Hematopoietic multipotent progenitor cell treated with erythropoietin and hydrocortisone succinate and interleukin-3 and kit ligand, for 17 days (in vitro differentiated cells): ENCODE results near the gene TMEM204.

Source experiments
- DNase-seq: peaks from one replicate; pipeline ENCODE4 v3.0.0-alpha.2; 2015; ENCODE audit warnings: low spot score

Gene TMEM204

DNA sequence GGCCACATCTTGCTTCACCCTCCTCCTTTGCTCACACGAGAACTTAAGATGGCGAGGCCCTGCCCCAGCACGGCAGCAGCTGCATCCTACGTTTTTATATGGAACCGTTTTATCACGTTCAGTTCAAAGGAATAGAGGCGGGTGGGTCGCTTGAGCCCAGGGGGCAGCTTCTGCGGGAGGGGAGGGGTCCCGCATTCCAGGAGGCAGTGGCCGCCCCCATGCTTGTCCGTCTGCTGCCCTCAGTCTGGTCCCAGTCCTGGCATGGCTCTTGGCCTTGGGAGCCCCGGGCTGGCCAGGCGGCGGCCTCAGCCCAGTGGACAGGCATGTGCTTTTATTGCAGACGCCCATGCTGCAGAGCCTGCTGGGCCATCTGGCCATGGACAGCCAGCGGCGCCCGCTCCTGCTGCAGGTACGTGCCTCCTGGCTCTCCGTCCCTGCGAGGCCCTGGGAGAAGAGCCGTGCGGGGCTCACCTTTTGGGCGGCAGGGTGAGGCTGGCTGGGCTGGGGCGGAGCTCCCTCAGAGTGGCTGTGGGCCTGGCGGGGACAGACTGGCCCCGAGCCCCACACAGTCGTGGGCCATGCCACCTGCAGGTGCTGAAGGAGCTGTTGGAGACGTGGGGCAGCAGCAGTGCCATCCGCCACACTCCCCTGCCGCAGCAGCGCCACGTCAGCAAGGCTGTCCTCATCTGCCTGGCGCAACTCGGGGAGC lies 33.6 kb upstream of the TMEM204 start:
- no peak for DNase-seq

DNA sequence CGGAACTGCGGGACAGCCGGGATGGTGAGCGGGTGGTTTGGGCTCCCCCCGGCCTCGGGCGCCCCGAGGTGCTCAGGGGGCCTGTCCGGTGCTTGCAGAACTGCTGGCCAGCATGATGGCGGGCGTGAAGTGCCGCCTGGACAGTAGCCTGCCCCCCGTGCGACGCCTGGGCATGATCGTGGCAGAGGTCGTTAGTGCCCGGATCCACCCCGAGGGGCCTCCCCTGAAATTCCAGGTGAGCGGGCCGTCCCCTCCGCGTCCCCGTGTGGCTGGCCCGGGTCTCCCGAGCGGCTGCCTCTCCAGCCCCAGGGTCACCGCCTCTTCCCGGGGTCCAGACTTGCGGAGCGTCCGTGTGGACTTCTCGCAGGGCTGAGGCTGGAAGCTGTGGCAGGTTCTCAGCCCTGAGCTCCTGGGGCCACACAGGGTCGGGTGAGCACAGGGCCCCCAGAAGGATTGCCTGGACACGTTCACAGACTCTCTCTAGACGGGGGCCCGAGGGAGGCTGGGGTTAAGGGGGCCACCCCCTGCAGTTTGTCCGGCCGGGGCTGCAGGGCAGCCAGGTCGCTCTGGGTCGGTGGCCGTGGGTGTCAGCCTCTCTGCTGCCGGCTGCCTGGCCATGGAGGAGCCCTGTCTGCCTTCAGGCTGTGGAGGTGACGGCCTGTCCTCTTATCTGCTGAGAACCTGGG lies 32.9 kb upstream of the TMEM204 start:
- no peak for DNase-seq

DNA sequence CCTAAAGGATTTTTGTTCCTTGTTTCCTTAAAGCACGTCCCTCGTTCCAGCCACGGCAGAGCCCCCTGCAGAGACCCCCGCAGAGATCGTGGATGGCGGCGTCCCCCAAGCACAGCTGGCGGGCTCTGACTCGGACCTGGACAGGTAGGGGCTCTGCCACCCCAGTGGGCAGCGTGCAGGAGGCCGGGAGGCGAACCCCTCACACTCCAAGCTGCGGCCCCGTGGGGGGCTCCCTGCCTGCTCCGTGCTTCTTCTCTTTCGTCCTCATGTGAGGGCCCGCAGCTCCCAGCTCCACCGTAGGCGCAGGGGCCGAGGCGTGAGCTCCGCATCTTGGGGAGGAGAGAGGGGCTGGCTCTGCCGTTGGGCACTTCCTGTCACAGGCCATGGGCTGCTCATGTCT lies 31.8 kb upstream of the TMEM204 start:
- no peak for DNase-seq

DNA sequence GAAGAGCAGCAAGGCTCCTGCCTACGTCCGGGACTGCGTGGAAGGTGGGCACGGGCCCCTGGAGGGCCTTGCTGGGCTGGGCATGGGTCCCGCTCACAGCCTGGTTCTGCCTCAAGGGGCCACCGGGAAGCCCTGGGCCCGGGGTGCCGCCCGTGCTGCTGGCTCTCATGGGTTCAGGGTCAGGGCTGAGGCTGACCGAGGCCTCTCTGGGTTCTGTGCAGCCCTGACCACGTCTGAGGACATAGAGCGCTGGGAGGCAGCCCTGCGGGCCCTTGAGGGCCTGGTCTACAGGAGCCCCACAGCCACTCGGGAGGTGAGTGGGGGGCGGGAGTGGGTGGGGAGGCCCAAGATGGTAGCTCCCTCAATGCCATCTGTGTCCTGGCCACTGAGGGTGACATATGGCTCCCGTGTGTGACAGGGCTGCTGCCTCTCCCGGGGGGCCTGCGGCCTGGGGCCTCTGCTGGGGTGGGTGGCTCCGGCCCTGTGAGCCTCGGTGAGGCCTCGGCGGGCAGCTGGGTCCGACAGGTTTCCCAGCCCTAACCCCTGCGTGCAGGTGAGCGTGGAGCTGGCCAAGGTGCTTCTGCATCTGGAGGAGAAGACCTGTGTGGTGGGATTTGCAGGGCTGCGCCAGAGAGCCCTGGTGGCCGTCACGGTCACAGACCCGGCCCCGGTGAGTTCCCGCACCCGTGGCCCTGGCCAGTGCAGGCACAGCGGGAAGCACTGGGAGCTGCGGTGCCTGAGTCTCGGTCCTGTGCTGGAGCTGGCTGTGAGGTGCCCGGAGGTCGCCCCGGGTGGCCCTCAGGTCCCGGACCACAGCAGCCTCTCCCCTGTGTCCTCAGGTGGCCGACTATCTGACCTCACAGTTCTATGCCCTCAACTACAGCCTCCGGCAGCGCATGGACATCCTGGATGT lies 31.1 kb upstream of the TMEM204 start:
- DNase-seq, result no peak

DNA sequence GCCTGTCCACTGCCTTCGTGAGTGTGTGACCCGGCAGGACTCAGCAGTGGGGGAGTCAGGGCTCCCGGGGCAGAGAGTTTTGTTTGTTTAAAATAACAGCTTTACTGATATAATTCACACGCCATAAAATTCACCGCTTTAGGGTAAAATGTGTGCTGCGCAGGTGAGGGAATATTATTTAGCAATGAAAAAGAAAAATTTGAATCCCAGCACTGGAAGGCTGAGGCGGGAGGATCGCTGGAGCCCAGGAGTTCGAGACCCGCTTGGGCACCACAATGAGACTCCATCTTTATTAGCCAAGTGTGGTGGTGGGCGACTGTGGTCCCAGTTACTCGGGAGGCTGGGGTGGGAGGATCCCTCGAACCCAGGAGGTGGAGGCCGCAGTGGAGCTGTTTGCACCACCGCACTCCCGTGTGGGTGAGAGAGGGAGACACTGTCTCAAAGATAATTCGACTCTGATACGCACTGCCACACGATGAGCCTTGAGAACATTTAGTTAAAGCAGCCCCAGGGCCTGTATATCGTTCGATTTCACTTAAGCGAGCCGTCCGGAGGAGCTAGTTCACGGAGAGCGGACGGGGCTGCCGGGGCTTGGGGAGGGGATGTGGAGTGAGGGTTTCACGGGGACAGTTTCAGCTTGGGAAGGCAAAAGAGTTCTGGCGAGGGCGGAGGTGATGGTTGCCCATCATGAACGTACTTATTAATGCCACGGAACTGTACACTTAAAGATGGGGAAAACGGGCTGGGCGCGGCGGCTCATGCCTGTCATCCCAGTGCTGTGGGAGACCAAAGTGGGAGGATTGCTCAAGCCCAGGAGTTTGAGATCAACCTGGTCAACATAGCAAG lies 30.1 kb upstream of the TMEM204 start:
- no peak for DNase-seq

DNA sequence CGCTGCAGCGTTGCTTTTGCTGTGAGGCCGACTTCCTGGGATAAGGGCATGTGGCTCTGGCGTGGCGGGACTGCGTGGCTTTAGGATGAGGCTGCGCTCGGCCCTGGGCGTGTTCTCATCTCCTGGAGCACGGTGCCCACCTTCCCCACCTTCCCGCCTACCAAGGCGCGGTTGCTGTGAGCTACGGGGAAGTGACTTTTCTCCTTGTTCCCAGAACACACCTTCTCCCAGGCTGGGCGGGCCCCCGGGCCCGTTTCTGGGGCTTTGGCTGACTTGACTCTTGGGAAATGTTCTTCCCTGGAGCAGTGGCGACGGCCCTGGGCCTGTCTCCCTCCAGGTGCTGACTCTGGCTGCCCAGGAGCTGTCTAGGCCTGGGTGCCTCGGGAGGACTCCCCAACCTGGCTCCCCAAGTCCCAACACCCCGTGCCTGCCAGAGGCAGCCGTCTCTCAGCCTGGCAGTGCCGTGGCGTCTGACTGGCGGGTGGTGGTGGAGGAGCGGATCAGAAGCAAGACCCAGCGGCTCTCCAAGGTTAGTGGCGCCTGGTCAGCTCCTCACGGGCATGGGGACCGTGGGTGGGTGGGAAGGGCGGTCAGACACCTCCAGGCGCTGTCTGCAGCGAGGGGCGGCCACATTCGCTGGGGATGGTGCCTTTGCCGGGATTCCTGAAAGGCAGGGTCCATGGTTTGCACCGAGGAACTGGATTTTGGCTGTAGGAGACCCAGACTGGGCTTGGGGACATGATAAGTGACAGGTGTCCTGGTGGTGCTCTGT lies 28.2 kb upstream of the TMEM204 start:
- no peak for DNase-seq

DNA sequence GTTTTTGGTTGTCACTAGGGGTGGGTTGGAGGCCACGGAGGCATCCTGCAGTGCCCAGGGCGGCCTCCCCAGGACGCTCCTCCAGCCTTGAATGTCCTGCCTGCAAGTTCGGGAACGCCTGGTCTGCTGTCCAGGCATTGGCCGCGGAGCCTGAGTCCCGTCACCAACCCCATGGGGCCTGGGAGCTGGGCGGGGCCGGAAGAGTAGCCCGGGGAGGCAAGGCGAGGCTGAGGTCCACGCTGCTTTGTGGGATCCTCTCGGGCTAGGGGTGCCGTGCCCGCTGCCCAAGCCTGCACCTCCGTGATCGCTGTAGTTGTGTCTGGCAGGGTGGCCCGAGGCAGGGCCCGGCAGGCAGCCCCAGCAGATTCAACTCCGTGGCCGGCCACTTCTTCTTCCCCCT lies 27.6 kb upstream of the TMEM204 start:
- DNase-seq, result no peak

DNA sequence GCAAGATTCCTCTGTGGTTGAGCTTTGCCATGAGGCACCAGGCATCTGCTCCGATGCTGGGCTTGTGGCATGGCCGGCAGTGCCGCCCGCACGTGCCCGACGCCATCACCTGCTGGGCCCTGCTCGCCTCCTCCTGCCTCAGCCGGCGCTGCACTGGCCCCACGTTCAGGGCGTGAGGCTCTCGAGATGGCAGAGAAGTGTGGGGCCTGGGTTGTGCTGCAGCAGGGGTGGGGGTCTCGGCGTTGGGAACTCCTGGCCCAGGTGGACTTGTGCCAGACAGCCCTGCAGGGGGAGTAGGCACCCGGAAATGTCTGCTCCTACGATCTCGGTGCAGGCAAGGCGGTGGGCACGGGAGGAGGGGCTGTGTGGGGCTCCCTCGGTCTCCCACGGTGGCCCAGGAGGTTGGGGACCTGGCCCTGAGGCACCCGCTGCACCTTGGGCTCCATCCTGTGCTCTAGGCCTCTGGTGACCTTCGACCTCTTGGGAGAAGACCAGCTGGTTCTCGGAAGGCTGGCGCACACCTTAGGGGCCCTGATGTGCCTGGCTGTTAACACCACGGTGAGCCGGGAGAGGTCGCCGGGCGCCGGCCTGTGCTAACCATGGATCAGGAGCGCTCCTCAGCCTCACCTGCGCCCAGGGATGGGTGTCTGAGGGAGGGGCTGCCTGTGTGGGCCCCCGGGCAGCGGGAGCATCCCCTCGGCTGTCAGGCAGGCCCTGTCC lies 26.8 kb upstream of the TMEM204 start:
- no peak for DNase-seq

DNA sequence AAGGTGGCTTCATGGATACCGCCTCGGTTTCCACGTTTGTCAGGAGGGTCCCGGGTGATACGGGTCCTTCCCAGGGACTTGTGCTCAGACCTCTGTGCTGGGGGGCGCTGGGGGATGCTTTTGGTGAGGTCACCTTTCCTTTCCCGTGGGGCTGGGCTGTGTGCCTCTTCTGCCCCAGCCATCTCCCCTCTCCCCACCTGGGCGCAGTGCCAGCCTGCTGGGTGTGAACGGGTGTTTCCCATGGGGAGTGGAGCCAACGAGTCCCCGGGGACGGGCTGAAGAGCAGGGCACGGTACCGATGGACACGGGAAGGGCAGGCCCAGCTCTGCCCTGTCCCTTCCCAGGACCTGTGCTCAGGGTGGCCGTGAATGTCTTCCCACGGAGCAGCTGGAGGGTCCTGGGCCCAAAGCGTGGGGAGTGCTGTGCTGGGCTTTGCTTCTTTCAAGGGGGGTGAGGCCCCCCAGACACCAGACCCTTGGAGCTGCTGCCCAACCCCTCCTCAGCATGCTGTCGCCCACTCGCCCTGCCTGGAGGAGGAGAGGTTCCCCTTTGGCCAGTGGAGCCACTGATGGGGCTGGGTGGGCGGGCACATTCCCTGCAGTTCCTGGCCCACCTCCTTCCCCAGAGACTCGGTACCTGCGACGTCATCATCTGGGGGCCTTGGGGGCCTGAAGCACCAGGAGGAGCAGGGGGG lies 24.8 kb upstream of the TMEM204 start:
- no peak for DNase-seq

DNA sequence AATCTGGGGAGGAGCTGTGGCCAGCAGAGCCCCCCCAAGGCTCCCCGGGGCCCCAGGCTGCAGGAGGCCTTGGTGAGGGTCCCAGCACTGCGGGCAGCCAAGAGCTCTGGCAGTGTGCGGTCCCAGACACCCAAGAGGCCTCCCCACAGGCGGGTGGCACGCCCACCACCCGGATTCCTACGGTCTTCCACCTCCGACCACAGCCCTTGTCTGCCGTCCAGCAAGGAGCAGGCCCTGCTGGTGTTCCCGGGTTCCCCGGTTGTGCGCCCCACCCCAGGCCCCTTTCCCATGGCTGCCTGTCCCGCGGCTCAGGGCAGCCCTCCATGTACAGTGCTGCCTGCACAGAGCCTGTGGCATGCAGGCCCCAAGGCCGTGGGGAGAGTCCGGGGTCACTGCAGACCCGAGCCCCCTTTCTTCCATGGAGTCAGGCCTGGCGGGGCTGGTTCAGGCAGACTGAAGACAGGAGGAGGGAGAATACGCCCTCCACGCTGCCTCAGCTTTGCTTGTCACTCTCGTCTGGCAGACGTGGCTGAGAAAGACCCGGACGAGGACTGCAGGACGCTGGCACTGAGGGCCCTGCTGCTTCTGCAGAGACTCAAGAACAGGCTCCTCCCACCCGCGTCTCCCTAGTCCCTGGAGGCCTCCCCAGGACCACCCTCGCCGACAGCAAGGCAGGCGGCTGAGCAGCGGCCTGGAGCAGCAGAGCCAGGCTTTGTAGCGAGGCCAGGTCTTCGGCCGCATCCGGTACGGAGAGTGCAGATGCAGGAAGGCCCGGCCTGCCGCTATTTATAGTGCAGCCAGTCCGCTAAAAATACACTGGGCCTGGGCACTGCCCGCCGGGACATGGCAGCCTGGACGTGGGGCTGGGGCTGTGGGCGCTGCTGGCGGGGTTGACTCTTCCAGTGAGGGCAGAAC lies 23.9 kb upstream of the TMEM204 start:
- no peak for DNase-seq

DNA sequence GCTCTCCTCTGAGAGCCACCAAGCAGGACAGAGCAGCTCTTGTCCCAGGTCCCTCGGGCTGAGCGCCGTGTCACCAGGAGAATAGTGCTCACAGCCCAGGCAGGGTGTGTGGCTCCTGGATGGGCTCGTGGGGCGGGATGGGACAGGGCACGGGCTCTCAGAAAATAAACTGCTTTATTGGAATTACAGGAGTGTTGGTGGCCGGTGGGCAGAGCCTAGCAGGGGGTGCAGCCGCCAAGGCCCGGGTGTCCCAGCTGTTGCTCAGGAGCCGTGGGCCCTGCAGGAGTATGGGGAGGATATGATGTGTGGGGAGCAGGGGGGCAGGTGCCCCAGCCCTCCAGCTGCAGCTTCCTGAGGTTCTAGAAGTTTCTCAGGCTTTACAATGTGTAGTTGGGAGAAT lies 23.2 kb upstream of the TMEM204 start:
- DNase-seq, result no peak

DNA sequence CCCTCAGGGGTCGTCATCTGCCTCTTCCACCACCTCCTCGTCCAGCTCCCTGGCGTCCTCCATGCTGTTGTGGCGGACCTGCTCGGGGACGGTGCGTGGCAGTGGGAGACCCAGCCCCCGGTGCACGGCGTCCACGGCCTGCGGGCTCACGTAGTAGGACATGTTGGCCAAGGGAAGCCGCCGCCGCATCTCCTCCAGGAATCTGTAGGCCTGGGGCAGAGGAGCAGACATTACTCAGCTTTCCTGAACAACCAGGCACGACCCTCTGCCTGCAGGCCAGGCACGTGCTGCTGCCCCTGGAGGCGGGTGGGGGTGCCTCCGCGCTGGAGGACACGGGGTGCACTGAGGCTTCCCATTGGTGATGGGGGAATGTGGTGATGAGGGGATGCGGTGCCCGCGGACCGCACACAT lies 22.5 kb upstream of the TMEM204 start:
- DNase-seq, result no peak

DNA sequence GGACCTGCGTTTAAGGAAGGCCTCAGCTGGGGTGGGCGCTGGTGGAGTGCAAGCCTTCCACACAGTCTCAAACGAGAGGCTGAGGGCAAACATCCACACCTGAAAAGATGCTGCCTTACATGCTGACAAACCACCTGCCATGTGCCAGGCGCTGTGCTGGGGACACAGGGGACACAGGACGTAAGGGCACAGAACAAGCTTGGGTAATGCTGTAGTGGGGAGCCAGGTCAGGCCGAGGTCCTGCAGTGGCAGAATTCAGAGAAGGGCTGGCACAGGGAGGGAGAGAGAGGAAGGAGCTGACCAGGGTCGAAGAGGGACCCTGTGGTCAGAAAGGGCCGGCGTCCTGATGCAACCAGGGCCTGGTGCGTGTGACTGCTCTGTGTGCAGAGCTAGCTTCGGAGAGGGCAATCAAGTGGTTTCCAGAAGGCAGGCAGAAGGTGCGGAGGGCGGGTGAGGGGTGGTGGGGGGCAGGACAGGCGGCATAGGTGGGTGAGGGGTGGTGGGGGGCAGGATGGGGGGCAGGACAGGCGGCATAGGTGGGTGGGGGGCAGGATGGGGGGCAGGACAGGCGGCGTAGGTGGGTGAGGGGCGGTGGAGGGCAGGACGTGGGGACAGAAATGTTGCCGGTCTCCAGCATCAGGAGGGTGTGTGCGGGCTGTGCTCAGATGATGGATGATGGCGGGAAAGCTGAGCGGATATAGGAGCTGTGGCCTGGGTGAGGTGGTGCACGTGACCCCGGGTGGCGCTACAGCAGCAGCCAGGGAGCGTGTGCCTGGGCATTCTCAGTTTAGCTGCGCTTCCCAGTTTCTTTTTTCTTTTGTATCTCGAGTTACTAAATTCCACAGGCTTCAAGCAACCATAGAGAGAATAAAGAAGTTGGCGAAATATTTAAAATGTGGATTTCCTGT lies 21.6 kb upstream of the TMEM204 start:
- no peak for DNase-seq

DNA sequence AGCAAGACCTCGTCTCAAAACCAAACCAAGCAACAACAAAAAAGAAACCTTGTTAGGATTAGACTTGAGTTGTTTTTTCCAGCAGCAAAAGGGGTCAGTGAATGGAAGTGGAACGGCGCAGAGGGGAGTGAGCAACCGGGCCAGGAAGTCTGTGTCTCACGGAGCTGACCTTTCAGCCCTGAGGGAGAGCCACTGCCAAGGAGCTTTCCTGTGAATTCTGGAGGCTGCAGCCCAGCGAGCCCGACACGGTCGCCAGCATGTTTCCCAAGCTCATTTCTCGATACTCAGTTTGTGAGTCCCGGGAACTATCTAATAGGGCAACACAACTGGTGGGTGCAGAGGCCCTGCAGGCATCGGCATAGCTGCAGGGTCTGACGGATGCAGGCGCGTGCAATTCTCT lies 20.7 kb upstream of the TMEM204 start:
- no peak for DNase-seq

DNA sequence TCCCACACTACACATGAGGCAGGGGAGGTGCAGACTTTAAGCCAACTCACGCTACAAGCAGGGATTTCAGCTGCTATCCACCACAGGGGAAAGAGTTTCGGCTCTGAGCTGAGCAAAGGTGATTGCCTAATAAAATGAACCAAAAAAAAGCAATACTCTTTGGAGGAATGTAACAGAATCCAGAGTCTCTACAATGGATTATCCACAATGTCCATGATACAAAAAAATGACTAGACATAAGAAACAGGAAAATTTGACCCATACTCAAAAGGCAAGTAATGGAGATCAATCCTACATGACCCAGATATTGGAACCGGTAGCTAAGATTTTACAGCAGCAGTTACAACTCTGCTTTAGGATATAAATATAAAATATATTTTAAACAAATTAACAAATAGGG lies 19.0 kb upstream of the TMEM204 start:
- no peak for DNase-seq

DNA sequence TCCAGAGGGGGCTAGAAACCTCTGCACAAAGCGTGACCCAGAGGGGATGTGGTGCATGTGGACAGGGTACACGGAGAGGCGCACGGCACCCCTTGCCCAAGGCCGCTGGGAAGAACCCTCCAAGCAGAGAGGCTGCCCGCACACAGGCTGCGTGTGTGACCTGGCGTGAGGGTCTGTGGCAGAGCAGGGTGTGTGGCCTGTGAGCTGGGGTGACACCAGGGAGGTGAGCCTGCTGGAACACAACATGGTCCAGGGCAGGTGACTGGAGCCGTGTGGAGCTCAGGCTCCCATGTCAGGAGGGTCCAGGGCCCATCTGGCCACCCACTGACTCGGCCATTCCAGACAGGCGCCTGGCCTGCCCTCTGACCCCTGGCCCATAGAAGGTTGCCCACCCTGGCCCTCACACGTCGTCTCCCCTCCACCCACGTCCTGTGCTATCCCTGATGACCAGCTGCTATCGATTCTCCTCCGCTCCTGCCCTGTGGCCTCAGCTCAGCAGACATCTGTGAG lies 14.8 kb upstream of the TMEM204 start:
- no peak for DNase-seq

DNA sequence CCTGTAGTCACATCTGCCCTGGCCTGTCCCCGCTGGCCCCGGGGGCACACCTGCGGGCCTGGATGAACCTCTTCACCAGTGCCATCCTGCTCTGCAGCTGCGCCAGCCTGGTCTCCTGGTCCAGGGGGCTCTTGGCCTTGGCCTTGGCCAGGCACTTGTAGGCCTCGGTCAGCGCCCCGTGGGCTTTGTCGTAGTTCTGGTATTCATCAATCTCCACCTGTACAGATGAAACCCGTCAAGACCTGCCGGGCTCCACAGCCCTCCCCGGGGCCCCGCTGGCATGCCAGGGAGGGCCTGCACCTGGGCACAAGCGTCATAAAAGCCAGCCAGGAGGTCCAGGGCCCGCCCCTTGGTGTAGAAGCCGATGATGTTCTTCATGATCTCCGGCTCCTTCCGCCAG lies 13.6 kb upstream of the TMEM204 start:
- DNase-seq, result no peak

DNA sequence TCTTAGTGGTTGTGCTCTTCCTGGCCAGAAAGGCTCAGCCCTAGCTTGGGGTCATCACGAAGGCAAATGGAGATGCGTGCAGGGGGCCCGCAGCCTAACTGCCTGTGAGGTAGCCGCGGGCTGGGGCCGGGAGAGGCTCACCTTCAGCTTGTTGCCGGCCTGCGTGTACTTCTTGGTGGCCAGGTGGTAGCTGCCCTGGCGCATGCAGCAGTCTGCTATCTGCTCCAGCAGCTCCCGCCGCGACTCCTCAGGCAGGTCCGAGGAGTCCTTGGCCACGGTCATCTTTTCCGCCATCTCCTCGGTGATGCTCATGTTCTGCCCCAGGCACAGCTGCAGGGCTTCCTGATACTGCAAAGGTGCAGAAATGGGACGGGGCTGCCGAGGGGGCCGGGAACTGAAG lies 13.0 kb upstream of the TMEM204 start:
- no peak for DNase-seq
